Type B pancreatic cell (in vitro differentiated cells): ENCODE measurements around the gene SCOC. TPM values are rescaled to one million over a fixed set of nuclear protein-coding genes. Genes with fewer than 3 reads are reported as not detected.

ENCODE experiments used
- DNase-seq: peaks from one replicate; pipeline ENCODE4 v3.0.0; 2021; ENCODE audit warnings: mixed read lengths; ENCODE audit not compliant: unreplicated experiment; ENCODE audit errors: extremely low spot score
- H3K27ac Mint-ChIP-seq: 2 replicates; pipeline ENCODE4 v1.8.0; 2021; ENCODE audit warnings: mild to moderate bottlenecking, mixed read lengths
- H3K27me3 Mint-ChIP-seq: 2 replicates; pipeline ENCODE4 v1.8.0; 2021; ENCODE audit warnings: mixed read lengths
- H3K36me3 Mint-ChIP-seq: 2 replicates; pipeline ENCODE4 v1.8.0; 2021; ENCODE audit warnings: mixed read lengths
- H3K4me1 Mint-ChIP-seq: one replicate; pipeline ENCODE4 v1.8.0; 2021; ENCODE audit warnings: mixed read lengths; ENCODE audit not compliant: unreplicated experiment
- H3K4me3 Mint-ChIP-seq: 2 replicates; pipeline ENCODE4 v1.8.0; 2021; ENCODE audit warnings: mild to moderate bottlenecking, mixed read lengths
- H3K9me3 Mint-ChIP-seq: 2 replicates; pipeline ENCODE4 v1.8.0; 2021; ENCODE audit warnings: mixed read lengths
- CTCF ChIP-seq: fragments of 200-600 bp; sonication (generic); conservative IDR thresholded peaks from 2 replicates; pipeline ENCODE4 v1.5.0; 2021; ENCODE audit warnings: antibody characterized with exemption, mild to moderate bottlenecking
- total RNA-seq: library from RNA; stranded (reverse); gene quantifications from 2 replicates; pipeline ENCODE4 v1.2.1, GENCODE V29; 2021; ENCODE audit warnings: low replicate concordance

The SCOC gene
- total RNA-seq, 1 donor from 2014 or later, result 51.4 TPM

GRCh38 chr4:140332734-140333133 is 40.7 kb upstream of the SCOC start:
- peaks cover 9% of the 10 kb centered on the region for H3K4me1 Mint-ChIP-seq
- TF ChIP-seq CTCF, result no peak
- no peaks in the 10 kb centered on the region for H3K27me3 Mint-ChIP-seq
- H3K36me3 Mint-ChIP-seq, result no peaks in the 10 kb centered on the region
- no peak overlapping the region for H3K27ac Mint-ChIP-seq
- DNase-seq, result no peak
- no peaks in the 10 kb centered on the region for H3K9me3 Mint-ChIP-seq
- no peak overlapping the region for H3K4me3 Mint-ChIP-seq

GRCh38 chr4:140333523-140333922 is 39.9 kb upstream of the SCOC start:
- no peak for DNase-seq
- no peaks in the 10 kb centered on the region for H3K27me3 Mint-ChIP-seq
- no peak overlapping the region for H3K4me3 Mint-ChIP-seq
- no peak for TF ChIP-seq CTCF
- no peak overlapping the region for H3K27ac Mint-ChIP-seq
- H3K36me3 Mint-ChIP-seq, result no peaks in the 10 kb centered on the region
- H3K9me3 Mint-ChIP-seq, result no peaks in the 10 kb centered on the region
- H3K4me1 Mint-ChIP-seq, result peaks cover 9% of the 10 kb centered on the region

- DNase-seq, result no peak
- no peak overlapping the region for H3K4me3 Mint-ChIP-seq
- no peak for TF ChIP-seq CTCF
Observed at GRCh38 chr4:140335076-140335475, 38.4 kb upstream of the SCOC start.

GRCh38 chr4:140336730-140337129 is 36.7 kb upstream of the SCOC start:
- Mint-ChIP-seq H3K9me3 (no peaks in the 10 kb centered on the region), H3K36me3 (no peaks in the 10 kb centered on the region), H3K4me1 (peaks cover 5% of the 10 kb centered on the region), H3K27me3 (no peaks in the 10 kb centered on the region), H3K27ac (no peak overlapping the region), H3K4me3 (no peak overlapping the region)
- TF ChIP-seq CTCF, result no peak
- DNase-seq, result no peak

More at GRCh38 chr4:140335076-140335475, 38.4 kb upstream of the SCOC start:
- no peaks in the 10 kb centered on the region for H3K27me3 Mint-ChIP-seq
- H3K27ac Mint-ChIP-seq, result no peak overlapping the region
- H3K9me3 Mint-ChIP-seq, result no peaks in the 10 kb centered on the region
- H3K36me3 Mint-ChIP-seq, result no peaks in the 10 kb centered on the region
- H3K4me1 Mint-ChIP-seq, result peaks cover 9% of the 10 kb centered on the region

- no peak overlapping the region for H3K4me3 Mint-ChIP-seq
- no peak for TF ChIP-seq CTCF
- no peaks in the 10 kb centered on the region for H3K9me3 Mint-ChIP-seq
- H3K36me3 Mint-ChIP-seq, result no peaks in the 10 kb centered on the region
- H3K27ac Mint-ChIP-seq, result no peak overlapping the region
- no peak for DNase-seq
- H3K27me3 Mint-ChIP-seq, result no peaks in the 10 kb centered on the region
- peaks cover 11% of the 10 kb centered on the region for H3K4me1 Mint-ChIP-seq
Observed at GRCh38 chr4:140342620-140343019, 30.8 kb upstream of the SCOC start.

GRCh38 chr4:140343303-140343702 is 30.1 kb upstream of the SCOC start:
- Mint-ChIP-seq H3K36me3 (no peaks in the 10 kb centered on the region), H3K4me1 (peaks cover 11% of the 10 kb centered on the region), H3K4me3 (peak overlapping the region; percentile 65), H3K27me3 (no peaks in the 10 kb centered on the region), H3K9me3 (no peaks in the 10 kb centered on the region), H3K27ac (no peak overlapping the region)
- TF ChIP-seq CTCF, result no peak
- DNase-seq, result no peak
